Measurements from ENCODE around the gene GYPC.

The GYPC gene

DNA sequence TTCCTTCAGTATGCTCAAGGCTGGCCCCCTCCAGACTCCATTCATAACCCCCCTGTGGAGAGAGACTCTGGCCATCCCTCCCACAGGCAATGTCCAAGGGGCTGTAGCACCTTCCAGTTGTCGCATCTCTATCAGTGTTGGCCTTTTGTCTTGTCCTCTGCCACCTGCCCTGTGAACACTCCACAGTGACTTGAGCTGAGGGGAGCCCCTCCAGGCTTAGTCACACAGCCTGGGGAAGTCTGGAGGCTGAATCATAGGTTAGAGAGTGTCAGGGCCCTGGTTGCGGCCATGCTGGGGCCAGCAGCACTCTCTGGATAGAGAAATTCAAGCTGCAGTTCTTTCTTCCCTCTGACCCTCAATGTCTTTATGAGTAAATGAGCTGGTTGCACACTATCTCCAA, 64.7 kb downstream of the GYPC start:
- TF ChIP-seq GATA2 (IDR thresholded peaks at IDR 0.05; ENCODE audit: low read depth, low read length) = no peak
- TF ChIP-seq GATA3 (IDR thresholded peaks at IDR 0.05; ENCODE audit: low read depth, low read length) = no peak

DNA sequence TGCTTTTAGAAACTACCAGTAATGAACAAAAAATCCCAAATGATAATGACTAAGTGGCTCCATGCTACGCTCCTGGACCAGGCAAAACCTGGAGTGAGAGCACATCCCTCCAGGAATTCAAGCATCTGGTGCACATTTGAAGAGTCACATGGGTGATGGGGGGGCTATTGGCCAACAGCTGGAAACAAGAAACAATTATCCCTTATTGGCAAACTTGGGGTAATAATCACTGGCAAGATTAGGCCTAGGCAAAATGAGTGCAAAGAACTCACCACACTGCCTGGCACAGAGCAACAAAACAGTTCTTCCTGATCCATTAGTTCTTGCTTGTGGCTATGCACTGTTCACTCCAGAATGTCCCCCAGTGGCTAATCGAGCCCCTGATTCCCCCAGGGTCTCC, 66.1 kb downstream of the GYPC start:
- TF ChIP-seq GATA3 (IDR thresholded peaks at IDR 0.05; ENCODE audit: low read depth, low read length) (no peak), GATA2 (IDR thresholded peaks at IDR 0.05; ENCODE audit: low read depth, low read length) (no peak)

DNA sequence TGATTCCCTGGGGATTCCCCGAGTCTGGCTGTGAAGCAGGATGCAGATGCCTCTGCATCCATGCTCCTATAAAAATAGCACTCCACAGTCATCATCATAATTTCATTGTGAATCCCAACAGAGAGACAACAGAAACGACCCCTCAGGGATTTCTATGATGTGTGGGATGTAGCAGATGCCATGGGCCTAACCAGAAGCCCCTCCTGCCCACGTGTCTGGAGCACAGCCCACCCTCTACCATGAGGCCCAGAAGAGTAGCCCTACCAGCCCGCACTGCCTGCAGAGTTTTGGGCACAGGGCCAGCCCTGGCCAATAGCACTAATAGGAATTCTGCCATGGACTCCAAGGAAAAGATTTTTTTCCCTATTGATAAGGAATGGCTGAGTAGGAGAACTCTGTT, 66.6 kb downstream of the GYPC start:
- no peak for TF ChIP-seq GATA2 (IDR thresholded peaks at IDR 0.05; ENCODE audit: low read depth, low read length)
- TF ChIP-seq GATA3 (IDR thresholded peaks at IDR 0.05; ENCODE audit: low read depth, low read length) = no peak

DNA sequence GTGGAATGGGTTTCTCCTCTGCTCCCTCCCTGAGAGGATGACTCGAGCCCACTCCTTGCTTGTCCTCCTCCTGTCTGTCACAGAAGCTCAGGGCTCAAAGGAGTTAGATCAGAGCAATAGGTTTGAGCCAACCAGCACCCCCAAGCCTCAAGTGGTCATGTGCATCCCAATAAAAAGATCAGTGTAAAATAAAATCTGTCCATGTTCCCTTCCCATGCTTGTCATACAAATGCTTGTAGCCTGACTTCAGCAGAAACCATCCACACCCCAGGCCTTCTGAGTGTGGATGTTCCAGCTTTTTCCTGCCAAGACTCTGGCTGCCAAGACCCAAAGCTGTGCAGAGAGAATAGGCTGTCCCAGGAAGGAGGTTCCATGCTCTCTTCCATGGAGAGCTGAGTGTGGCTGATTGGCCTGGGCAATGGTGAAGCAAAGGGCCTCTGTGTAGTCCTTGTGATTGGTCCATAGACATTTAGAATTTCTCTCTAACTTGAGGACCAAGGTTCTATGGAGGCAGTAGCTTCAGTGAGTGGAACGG, 67.4 kb downstream of the GYPC start:
- no peak for TF ChIP-seq GATA2 (IDR thresholded peaks at IDR 0.05; ENCODE audit: low read depth, low read length)
- TF ChIP-seq GATA3 (IDR thresholded peaks at IDR 0.05; ENCODE audit: low read depth, low read length) = no peak

DNA sequence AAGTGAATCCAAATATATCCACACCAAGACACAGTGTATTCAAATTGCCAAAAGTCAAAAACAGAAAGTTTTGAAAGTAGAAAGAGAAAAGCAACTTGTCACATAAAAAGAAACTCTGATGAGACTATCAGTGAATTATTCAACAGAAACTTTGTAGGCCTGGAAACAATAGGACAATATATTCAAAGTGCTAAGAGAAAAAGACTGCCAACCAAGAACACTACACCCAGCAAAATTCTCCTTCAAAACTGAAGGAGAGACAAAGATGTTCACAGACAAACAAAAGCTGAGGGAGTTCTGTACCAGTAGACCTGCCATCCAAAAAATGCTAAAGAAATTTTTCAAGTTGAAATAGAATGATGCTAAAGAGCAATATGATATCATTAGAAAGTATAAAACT, 69.6 kb downstream of the GYPC start:
- TF ChIP-seq GATA2 (IDR thresholded peaks at IDR 0.05; ENCODE audit: low read depth, low read length) (no peak), GATA3 (IDR thresholded peaks at IDR 0.05; ENCODE audit: low read depth, low read length) (no peak)

DNA sequence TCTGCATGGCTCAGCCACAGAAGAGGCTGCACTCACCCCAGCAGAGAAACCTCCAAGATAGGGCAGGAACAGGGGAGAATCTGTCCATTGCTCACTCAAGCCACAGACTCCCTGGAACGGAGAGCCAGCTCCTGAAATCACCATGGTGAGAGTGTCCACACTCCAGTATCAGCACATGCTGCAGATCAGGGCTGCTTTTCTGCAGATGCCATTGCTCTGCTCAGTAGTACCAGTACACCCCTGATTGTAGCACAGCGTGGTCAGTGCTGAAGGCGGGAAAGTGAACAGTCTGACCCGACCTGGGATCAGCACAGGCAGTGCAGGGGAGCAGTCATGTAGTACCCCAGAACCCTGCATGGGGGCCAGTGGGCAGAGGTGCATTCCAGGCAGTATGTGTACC, 73.9 kb downstream of the GYPC start:
- TF ChIP-seq GATA2 (IDR thresholded peaks at IDR 0.05; ENCODE audit: low read depth, low read length) (no peak), GATA3 (IDR thresholded peaks at IDR 0.05; ENCODE audit: low read depth, low read length) (no peak)

DNA sequence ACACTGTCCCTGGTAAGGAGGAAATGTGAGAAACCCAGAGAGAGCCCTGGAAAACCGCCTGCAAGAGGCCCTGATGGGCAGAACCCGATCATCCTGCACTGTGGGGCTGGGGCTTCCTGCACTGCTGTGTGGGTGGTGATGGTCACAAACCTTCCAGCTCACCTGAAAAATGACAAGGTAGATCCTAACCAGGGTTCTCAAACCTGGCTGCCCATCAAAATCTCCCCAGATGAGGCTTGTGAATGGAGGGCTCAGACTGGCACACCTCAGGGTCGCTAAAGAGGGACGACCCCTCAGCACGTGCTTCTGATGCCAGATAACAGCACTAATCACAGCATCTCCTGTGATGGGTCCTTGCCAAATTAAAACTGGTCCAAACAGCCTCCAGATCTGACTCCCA, 74.7 kb downstream of the GYPC start:
- TF ChIP-seq GATA3 (IDR thresholded peaks at IDR 0.05; ENCODE audit: low read depth, low read length) = no peak
- TF ChIP-seq GATA2 (IDR thresholded peaks at IDR 0.05; ENCODE audit: low read depth, low read length) = no peak

DNA sequence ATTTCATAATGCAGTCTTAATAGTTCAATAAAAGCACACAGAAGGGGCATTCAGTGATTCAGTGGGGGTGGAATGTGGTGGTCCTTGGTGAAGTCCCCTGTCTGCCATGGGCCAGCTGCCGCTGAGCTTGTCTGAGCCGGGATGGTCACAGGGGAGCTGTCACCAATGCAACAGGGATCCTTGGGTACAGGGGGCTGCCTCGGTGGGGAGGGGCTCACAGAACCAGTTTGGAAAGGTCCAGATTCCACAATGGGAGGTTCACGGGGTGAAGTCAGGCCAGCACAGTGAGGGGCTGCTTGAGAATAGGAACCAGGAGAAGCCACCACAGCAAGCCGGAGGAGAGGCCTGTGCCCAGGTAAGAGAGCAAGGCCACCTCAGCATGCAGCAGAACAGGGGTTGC, 75.4 kb downstream of the GYPC start:
- TF ChIP-seq GATA3 (IDR thresholded peaks at IDR 0.05; ENCODE audit: low read depth, low read length) (no peak), GATA2 (IDR thresholded peaks at IDR 0.05; ENCODE audit: low read depth, low read length) (no peak)

DNA sequence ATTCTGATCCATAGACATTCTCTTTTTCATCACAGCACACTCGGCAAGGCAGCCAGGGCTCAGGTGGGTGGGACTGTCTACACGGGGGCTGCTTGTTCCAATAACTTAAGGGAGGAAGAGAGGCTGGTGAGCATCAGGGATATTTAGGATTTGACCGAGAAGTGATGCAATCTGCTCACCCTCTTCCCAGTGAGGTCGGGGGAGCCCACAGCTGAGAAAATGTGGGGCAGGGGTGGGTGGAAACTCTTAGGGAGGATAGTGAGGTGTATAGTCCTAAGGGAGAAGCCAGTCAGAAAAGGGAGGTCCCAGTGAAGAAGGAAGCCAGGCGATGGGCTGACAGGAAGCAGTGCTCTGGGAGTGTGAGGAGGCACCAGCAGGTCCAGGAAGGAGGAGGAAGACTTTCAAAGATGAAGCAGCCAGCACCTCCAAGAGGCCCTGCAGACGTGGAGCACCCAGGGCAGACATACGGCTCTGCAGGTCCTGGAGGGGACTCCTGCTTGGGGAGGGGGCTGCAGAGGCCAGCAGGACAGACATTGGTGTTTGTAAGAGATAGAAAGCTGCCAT, 76.8 kb downstream of the GYPC start:
- TF ChIP-seq GATA3 (IDR thresholded peaks at IDR 0.05; ENCODE audit: low read depth, low read length) (no peak), GATA2 (IDR thresholded peaks at IDR 0.05; ENCODE audit: low read depth, low read length) (no peak)

DNA sequence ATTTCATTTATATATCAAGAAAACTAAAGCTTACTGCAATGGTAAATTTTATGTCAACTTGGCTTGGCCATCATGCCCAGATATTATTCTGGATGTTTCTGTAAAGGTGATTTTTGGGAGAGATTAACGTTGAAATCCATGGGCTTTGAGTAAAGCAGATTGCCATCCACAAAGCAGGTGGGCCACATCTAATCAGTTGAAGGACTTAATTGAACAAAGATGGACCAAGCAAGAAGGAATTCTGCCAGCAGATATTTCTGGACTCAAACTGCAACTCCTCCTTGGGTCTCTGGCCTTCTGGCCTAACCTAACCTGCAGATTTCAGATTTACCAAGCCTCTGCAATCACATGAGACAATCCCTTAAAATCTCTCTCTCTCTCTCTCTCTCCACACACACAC, 77.8 kb downstream of the GYPC start:
- TF ChIP-seq GATA2 (IDR thresholded peaks at IDR 0.05; ENCODE audit: low read depth, low read length) (no peak), GATA3 (IDR thresholded peaks at IDR 0.05; ENCODE audit: low read depth, low read length) (no peak)

DNA sequence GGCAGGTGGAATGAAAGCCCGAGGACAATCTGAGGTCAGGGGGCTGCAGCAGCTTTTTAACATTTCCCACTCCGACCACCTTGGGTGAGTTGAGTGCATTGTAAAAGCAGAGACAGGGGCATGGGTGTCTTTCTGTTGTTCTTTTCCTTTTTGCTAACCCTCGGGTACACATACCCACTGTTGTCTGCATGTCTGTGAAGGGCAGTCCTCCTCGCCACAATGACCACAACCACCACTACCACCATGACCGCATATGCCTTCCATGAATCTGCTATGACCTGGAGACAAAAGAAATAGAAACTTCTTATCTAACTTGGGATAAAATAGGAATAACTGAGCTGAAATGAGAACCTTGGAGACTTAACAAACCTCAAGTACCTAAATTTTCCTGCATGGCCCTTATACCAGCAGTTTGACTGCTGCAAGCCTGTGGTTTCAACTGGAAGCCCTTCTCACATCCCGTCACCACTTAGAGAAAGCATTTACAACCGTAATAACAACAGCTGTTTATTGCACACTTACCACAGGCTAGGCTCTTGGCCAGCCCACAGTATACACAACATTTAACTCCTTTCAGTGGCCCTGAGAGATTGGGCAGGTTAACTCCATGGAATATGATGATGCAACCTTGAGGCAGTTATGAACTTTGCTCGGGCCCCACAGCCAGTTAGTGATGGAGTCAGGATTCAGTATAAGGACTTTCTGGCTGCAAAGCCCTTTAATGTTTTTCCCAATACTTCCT, 80.3 kb downstream of the GYPC start:
- no peak for TF ChIP-seq GATA3 (IDR thresholded peaks at IDR 0.05; ENCODE audit: low read depth, low read length)
- TF ChIP-seq GATA2 (IDR thresholded peaks at IDR 0.05; ENCODE audit: low read depth, low read length) = no peak

DNA sequence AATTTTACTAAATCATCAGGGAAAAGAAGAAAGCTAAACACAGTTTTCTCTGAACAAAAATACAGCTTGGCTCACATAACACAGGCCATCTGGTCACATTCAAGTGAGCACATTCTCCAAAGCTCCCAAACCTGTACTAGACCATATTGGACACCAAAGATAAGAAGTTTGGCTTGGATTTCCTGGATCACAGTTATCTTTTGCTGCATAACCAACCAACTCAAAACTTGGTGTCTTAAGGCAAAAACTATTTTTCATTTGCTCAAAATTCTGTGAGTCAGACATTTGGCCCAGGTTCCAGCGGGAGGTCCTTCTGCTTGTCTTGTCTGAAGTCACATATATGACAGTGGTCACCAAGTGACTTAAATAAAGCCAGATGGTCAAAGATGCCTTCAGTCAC, 83.2 kb downstream of the GYPC start:
- TF ChIP-seq GATA3 (IDR thresholded peaks at IDR 0.05; ENCODE audit: low read depth, low read length) = no peak
- no peak for TF ChIP-seq GATA2 (IDR thresholded peaks at IDR 0.05; ENCODE audit: low read depth, low read length)

DNA sequence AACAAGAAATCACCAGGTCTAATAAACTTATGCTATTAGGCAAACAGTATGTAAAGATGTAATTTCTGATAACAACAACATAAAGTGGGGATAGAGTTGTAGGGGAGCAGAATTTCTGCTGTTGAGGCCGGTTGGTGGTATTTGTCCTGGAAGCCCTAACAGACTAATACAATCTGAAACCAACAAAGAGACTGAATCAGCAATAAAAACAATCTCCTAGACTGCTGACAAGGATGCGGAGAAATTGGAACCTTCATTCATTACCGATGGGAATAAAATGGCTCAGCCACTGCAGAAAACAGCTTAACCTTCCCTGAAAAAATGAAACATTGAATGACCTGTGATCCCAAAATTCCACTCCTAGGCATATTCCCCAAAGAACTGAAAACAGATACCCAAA, 88.7 kb downstream of the GYPC start:
- TF ChIP-seq GATA2 (IDR thresholded peaks at IDR 0.05; ENCODE audit: low read depth, low read length) (no peak), GATA3 (IDR thresholded peaks at IDR 0.05; ENCODE audit: low read depth, low read length) (no peak)

All from SH-SY5Y (cell line).